T-helper 2 cell treated with Interferon-gamma antibody and Interleukin-4, amounts not matched to agents 5 μg/mL and 100 μg/mL, for 36 hours (primary cell): Measurements from ENCODE around the gene ZNF595.
"Not testable (repeated sequence)": the region's sequence is repeated elsewhere in the genome, so short reads cannot be mapped to it uniquely, and the experiment has no call there.

Experiments used
- DNase-seq: peaks from one replicate; pipeline ENCODE4 v3.0.0; 2021; ENCODE audit warnings: low spot score
- H3K27ac Mint-ChIP-seq: one replicate; pipeline ENCODE4 v1.8.0; 2021; ENCODE audit warnings: mild to moderate bottlenecking, mixed read lengths
- H3K27me3 Mint-ChIP-seq: one replicate; pipeline ENCODE4 v1.8.0; 2021; ENCODE audit warnings: low read depth, mixed read lengths
- H3K36me3 Mint-ChIP-seq: one replicate; pipeline ENCODE4 v1.8.0; 2021; ENCODE audit warnings: low read depth, mixed read lengths
- H3K4me1 Mint-ChIP-seq: one replicate; pipeline ENCODE4 v1.8.0; 2021; ENCODE audit warnings: low read depth, mixed read lengths
- H3K4me3 Mint-ChIP-seq: one replicate; pipeline ENCODE4 v1.8.0; 2022; ENCODE audit warnings: mild to moderate bottlenecking, moderate library complexity, mixed read lengths
- H3K9me3 Mint-ChIP-seq: one replicate; pipeline ENCODE4 v1.8.0; 2021; ENCODE audit warnings: mixed read lengths

Gene ZNF595

DNA sequence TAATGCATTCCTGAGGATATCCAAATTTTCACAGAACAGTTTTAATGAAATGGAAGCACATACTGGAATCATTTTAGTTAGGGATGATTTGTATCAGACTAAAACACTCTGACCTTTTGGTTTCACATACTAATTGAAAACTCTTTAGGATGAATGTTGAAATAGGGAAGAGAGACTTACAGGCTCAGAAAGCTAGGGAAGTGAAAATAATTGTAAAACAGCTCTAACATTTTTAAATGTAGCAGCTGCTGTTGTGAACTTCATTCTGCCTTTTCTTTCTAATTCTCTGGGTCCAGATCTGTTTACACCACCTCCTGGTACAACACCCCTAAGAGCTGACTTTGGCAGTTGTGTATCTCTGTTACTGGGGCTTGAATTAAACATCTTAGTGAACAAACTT, 9.7 kb upstream of the ZNF595 start:
- H3K4me1 Mint-ChIP-seq, DNase-seq, H3K9me3 Mint-ChIP-seq, H3K36me3 Mint-ChIP-seq, H3K27ac Mint-ChIP-seq, H3K27me3 Mint-ChIP-seq, H3K4me3 Mint-ChIP-seq: not testable (repeated sequence)

DNA sequence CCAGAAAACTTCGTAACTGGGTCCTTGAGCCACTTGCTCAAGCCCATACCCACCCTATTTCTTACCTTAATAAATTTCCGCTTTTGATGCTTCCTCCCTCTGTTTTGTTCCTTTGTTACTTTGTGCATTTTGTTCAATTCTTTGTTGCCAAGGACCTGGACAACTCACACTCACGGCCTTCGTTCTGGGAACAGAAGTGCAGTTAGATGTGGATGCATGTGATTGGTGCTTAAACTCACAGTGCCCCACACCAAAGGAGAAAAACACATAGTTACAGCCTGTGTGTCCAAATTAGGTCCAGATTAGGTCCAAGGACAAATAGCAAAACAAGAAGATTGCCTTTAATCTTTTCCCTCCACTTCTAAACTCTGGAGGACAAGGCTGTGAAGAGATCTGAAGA, 1.9 kb upstream of the ZNF595 start:
- not testable (repeated sequence) for H3K4me3 Mint-ChIP-seq, H3K27ac Mint-ChIP-seq, H3K9me3 Mint-ChIP-seq, H3K27me3 Mint-ChIP-seq, DNase-seq, H3K4me1 Mint-ChIP-seq, H3K36me3 Mint-ChIP-seq

DNA sequence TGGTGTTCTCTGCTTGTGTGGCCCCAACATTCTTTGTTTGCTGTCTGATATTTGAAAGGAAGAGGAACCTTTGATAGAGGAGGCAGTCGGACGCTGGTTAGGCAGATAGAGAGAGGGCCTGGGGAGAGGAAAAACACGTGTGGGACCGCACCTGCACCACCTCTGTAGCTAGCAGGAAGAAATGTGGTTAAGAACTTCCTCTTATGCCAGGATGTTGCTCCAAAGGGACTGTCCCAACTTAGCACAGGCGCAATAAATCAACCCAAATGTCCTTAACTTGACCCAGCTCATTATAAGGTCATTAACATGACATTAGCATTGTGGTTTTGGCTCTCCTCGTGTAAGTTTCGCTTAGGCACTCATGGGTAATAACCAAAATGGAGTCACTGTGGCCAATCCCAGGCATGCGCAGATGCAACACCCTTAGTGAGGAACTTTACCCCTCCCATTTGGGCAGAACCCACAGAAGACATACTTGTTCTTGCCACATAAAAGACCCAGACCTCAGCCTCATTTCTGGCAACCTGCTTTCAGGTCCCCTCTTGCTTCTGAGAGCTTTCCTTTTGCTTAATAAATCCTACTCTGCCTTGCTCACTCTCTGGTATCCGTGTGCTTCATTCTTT, 1.4 kb upstream of the ZNF595 start:
- H3K27me3 Mint-ChIP-seq, H3K27ac Mint-ChIP-seq, H3K36me3 Mint-ChIP-seq, H3K4me3 Mint-ChIP-seq, DNase-seq, H3K9me3 Mint-ChIP-seq, H3K4me1 Mint-ChIP-seq: not testable (repeated sequence)

DNA sequence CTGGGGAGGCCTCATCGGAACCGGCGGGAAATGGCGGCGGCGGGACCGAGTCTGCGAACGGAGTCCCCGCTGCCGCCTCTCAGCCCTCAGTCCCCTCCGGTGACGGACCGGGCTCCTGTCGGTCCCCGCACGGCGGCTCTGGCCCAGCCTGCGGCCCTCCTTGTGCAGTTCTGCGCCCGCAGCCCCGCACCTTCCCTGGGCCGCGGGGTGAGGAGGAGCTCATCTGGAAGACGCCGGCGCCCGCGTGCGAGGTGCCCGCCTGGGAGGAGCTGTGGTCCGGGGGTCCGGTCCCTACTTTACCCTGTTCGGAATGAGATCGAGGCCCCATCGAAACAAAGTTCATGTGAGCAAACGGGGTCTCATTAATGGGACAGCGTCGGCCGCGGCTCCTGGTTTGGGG, 400 bp downstream of the ZNF595 start:
- H3K9me3 Mint-ChIP-seq, H3K4me3 Mint-ChIP-seq, H3K4me1 Mint-ChIP-seq, H3K27ac Mint-ChIP-seq, H3K36me3 Mint-ChIP-seq, H3K27me3 Mint-ChIP-seq, DNase-seq: not testable (repeated sequence)

DNA sequence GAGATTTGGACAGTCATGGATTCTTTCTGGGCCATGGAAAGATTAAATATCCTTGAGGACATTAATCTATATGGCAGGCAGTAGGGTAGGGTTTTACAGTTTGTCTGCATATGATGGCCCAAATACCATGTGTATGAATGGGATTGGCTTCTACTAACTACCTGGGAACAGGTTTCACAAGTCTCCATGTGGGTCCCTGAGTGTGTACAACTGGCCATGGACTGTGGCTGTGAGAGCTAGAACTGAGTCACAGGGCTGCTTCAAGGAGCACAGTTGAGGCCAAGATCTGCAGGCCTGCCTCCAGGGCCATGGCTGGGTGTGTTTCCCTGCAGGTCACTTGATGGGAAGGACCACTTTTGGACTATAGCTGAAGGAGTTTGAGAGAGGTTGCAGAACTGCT, 11.6 kb downstream of the ZNF595 start:
- not testable (repeated sequence) for H3K4me1 Mint-ChIP-seq
- peaks cover 12% of the 10 kb centered on the region for H3K36me3 Mint-ChIP-seq

DNA sequence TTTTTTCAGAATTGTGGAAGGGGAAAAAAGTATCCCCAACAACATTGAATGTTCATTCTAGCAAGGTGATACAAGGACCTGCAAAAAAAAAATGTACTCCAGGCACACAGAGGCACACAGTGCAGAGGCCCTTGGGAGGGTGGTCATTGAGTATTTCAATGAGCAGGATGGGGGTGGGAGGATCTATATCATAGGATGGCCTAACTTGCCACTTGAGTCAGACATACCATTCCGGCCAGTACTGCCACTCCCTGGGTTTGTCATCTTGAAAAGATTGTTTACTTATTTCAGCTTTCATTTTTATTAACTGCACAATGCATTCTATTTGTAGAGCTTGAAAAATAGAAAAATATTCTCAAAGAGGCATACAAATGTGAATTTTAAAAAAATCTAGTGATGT, 18.7 kb downstream of the ZNF595 start:
- Mint-ChIP-seq H3K9me3 (peaks cover 64% of the 10 kb centered on the region), H3K27me3 (no peaks in the 10 kb centered on the region), H3K4me1 (no peaks in the 10 kb centered on the region), H3K27ac (no peak overlapping the region), H3K36me3 (peaks cover 43% of the 10 kb centered on the region), H3K4me3 (no peak overlapping the region)
- no peak for DNase-seq

More for the DNA sequence above, 11.6 kb downstream of the ZNF595 start:
- H3K9me3 Mint-ChIP-seq: peaks cover 18% of the 10 kb centered on the region
- not testable (repeated sequence) for H3K4me3 Mint-ChIP-seq, H3K27me3 Mint-ChIP-seq, H3K27ac Mint-ChIP-seq, DNase-seq

DNA sequence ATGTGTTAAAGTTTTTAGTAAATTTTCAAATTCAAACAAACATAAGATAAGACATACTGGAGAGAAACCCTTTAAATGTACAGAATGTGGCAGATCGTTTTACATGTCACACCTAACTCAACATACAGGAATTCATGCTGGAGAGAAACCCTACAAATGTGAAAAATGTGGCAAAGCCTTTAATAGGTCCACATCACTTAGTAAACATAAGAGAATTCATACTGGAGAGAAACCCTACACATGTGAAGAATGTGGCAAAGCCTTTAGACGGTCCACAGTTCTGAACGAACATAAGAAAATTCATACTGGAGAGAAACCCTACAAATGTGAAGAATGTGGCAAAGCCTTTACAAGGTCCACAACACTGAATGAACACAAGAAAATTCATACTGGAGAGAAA, 32.8 kb downstream of the ZNF595 start:
- H3K9me3 Mint-ChIP-seq: peaks cover 74% of the 10 kb centered on the region
- no peaks in the 10 kb centered on the region for H3K27me3 Mint-ChIP-seq
- DNase-seq: no peak
- H3K27ac Mint-ChIP-seq: no peak overlapping the region
- peaks cover 34% of the 10 kb centered on the region for H3K36me3 Mint-ChIP-seq
- no peaks in the 10 kb centered on the region for H3K4me1 Mint-ChIP-seq
- H3K4me3 Mint-ChIP-seq: no peak overlapping the region

DNA sequence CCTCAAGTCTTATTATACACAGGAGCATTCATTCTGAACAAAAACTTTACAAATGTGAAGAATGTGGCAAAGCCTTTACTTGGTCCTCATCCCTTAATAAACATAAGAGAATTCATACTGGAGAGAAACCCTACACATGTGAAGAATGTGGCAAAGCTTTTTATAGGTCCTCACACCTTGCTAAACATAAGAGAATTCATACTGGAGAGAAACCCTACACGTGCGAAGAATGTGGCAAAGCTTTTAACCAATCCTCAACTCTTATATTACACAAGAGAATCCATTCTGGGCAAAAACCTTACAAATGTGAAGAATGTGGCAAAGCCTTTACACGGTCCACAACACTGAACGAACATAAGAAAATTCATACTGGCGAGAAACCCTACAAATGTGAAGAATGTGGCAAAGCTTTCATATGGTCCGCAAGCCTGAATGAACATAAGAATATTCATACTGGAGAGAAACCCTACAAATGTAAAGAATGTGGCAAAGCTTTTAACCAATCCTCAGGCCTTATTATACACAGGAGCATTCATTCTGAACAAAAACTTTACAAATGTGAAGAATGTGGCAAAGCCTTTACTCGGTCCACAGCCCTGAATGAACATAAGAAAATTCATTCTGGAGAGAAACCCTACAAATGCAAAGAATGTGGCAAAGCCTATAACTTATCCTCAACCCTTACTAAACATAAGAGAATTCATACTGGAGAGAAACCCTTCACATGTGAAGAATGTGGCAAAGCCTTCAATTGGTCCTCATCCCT, 33.6 kb downstream of the ZNF595 start:
- not testable (repeated sequence) for H3K27ac Mint-ChIP-seq, H3K27me3 Mint-ChIP-seq, H3K4me1 Mint-ChIP-seq, DNase-seq, H3K4me3 Mint-ChIP-seq
- H3K9me3 Mint-ChIP-seq: peaks cover 74% of the 10 kb centered on the region
- H3K36me3 Mint-ChIP-seq: peaks cover 29% of the 10 kb centered on the region

DNA sequence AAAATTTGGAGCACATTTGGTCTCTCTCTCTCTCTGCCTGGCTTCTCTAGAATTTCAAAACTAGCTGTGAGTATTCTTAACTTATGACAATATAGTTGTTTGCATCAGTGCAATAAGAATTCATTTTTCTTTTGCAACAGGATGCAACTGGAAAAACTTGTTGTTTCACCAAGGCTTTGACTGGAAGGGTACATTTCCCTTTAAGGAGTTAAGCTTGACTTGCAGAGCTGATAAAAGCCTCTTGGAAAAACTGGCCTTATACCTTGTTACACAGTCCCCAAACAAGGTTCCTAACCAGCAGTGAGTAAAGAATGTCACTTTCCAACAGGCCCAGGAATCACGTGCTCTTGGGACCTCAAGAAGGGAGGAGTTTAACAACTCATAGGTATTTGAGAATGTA, 45.3 kb downstream of the ZNF595 start:
- DNase-seq: no peak
- H3K27me3 Mint-ChIP-seq: no peaks in the 10 kb centered on the region
- H3K9me3 Mint-ChIP-seq: peaks cover 60% of the 10 kb centered on the region
- no peaks in the 10 kb centered on the region for H3K4me1 Mint-ChIP-seq
- no peaks in the 10 kb centered on the region for H3K36me3 Mint-ChIP-seq
- H3K27ac Mint-ChIP-seq: no peak overlapping the region
- no peak overlapping the region for H3K4me3 Mint-ChIP-seq

DNA sequence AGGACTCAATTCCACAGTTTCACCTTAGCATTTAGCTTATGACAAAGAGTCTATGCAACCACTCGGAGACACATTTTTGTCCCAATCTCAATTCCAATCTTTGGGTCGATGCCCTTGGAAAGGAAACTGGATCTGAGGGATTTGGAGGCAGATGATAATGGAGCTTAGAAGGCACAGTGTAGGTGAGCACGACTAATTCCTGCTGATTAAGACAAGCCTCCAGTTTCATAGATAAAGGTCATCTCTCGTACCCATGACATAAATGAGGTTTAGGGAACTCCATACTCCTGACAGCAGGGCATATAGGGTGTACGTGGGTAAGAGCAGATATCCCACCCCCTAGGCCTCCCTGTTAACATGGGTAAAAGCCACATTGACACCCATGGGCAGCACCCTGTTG, 46.7 kb downstream of the ZNF595 start:
- Mint-ChIP-seq H3K9me3 (peaks cover 52% of the 10 kb centered on the region), H3K4me3 (no peak overlapping the region), H3K27ac (no peak overlapping the region), H3K4me1 (no peaks in the 10 kb centered on the region), H3K27me3 (no peaks in the 10 kb centered on the region), H3K36me3 (no peaks in the 10 kb centered on the region)
- DNase-seq: no peak

DNA sequence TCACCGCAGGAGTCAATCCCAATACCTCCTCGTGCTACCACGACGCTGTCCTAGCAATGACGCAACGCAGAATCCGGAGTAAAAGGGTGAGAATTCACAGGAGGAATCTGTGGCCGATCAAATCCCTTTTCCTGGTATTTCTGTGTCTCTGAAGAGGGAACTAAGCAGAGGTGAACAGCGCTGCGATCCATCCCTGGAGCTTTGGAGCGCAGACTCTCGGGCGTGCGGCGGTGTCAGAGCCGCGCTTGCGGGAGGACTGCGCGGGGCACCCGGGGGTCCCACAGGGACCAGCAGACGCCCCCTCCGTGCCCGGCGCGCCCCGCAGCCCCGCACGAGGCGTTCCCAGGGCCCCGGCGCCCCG, 53.9 kb downstream of the ZNF595 start:
- Mint-ChIP-seq H3K36me3 (peaks cover 10% of the 10 kb centered on the region), H3K4me1 (no peaks in the 10 kb centered on the region), H3K27me3 (peaks cover 20% of the 10 kb centered on the region), H3K27ac (no peak overlapping the region), H3K9me3 (peaks cover 71% of the 10 kb centered on the region), H3K4me3 (no peak overlapping the region)
- no peak for DNase-seq

DNA sequence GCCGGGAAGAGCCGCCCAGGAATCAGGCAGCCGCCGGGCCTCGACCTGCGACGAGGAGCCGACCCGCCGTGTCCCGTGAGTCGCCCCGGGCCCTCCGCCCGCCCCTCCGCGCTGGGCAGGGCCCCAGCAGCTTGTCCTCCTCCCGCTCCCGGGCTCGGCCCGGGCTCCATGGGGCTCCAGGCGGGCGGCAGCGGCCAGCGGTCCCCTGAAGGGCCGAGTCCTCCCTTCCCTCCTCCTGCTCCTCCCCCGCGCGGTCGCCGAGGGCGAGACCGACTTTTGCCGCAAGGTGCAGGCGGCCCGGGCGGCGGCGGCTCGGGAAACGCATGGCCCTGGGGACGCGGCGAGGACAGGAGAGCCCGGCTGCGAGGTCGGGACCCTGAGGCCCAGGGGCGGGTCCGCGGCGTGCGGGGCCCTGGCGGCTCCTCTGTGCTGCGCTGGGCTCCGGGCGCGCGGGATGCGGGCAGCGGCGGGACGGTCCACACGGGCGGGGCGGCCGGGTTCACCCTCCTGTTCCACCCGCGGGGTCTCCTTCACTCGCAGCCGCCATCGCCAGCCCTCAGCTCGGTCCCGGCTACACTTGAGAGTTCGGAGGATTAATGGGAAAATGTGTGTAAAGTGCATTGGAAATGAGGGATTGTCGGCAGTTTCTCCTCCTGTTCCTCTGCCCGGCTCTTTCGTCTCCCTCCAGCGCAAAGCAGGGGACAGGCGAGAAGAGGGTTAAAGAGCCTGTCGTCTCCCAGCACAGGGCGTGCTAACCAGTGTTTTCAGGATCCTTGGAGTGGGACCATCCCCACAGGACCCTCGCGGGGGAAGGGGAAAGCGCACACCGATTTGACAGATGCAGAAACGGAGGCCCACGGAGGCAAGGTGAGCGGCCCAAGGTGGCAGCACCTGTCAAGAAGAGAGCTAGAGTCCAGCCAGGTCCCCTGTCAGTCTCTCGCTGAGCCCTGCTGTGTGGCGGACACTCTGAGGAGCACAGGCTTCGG, 54.6 kb downstream of the ZNF595 start:
- Mint-ChIP-seq H3K27ac (no peak overlapping the region), H3K4me3 (no peak overlapping the region), H3K27me3 (peaks cover 20% of the 10 kb centered on the region), H3K9me3 (peaks cover 69% of the 10 kb centered on the region), H3K4me1 (no peaks in the 10 kb centered on the region), H3K36me3 (peaks cover 10% of the 10 kb centered on the region)
- DNase-seq: no peak

DNA sequence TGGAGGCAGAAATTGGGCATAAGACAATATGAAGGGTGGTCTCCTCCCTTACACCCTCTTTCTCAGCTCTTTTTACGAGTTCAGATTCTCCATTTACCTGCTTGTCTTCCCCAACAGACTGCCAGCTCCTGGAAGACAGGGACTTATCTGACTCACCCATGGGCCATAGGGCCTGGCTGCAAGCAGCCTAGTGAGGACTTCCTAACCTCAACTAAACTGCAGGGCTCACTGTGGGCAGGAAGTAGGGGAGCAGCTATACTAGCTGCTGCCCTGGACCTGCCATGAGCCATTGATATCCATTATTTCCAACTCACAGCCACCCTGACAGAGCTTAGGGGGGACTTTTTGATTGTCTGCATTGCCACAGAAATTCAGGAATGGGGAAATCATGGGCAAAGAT, 59.6 kb downstream of the ZNF595 start:
- Mint-ChIP-seq H3K4me1 (peaks cover 3% of the 10 kb centered on the region), H3K4me3 (no peak overlapping the region), H3K27me3 (peaks cover 13% of the 10 kb centered on the region), H3K36me3 (peaks cover 10% of the 10 kb centered on the region), H3K27ac (no peak overlapping the region), H3K9me3 (peaks cover 69% of the 10 kb centered on the region)
- DNase-seq: no peak

DNA sequence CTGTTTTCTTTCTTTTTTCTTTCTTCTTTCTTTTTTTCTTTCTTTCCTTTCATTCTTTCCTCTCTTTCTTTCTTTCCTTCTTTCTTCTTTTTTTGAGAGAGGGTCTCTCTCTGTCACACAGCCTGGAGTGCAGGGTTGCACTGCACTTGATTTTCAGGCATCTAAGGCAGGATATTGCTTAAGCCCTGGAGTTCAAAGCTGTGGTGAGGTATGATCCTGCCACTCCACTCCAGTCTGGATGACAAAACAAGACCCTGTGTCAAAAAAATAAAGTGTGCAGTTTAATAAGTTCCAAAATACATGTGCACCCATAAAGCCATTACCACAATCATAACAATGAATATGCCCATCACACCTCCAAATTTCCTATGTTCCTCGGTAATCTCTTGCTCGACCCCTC, 60.6 kb downstream of the ZNF595 start:
- no peak overlapping the region for H3K4me3 Mint-ChIP-seq
- peaks cover 65% of the 10 kb centered on the region for H3K9me3 Mint-ChIP-seq
- H3K27me3 Mint-ChIP-seq: peaks cover 5% of the 10 kb centered on the region
- H3K4me1 Mint-ChIP-seq: peaks cover 3% of the 10 kb centered on the region
- DNase-seq: no peak
- H3K36me3 Mint-ChIP-seq: peaks cover 6% of the 10 kb centered on the region
- no peak overlapping the region for H3K27ac Mint-ChIP-seq
